Measurements from ENCODE around the gene RSU1.

GRCh38 chr10:16776896-16777295 lies 40.3 kb downstream of the RSU1 start:
- TF ChIP-seq POLR2AphosphoS5 (IDR thresholded peaks at IDR 0.05; ENCODE audit: insufficient read depth, low read depth, low read length) (no peak), GATA2 (IDR thresholded peaks at IDR 0.05; ENCODE audit: insufficient read depth, insufficient read length, low read depth, low read length) (no peak), POLR2A (IDR thresholded peaks at IDR 0.05; ENCODE audit: low read depth, low read length) (no peak), EZH2 (IDR thresholded peaks at IDR 0.05; ENCODE audit: borderline replicate concordance, low read depth, low read length, severe bottlenecking) (no peak), FOS (IDR thresholded peaks at IDR 0.05; ENCODE audit: borderline replicate concordance, insufficient read depth, low read length) (peak; percentile 36), MAX (IDR thresholded peaks at IDR 0.05; ENCODE audit: insufficient read depth, insufficient read length) (no peak), JUN (IDR thresholded peaks at IDR 0.05; ENCODE audit: borderline replicate concordance, insufficient read depth, insufficient read length, low read depth) (no peak), MYC (IDR thresholded peaks at IDR 0.05; ENCODE audit: low read depth, low read length) (no peak)
- TF ChIP-seq, protein P1, sequence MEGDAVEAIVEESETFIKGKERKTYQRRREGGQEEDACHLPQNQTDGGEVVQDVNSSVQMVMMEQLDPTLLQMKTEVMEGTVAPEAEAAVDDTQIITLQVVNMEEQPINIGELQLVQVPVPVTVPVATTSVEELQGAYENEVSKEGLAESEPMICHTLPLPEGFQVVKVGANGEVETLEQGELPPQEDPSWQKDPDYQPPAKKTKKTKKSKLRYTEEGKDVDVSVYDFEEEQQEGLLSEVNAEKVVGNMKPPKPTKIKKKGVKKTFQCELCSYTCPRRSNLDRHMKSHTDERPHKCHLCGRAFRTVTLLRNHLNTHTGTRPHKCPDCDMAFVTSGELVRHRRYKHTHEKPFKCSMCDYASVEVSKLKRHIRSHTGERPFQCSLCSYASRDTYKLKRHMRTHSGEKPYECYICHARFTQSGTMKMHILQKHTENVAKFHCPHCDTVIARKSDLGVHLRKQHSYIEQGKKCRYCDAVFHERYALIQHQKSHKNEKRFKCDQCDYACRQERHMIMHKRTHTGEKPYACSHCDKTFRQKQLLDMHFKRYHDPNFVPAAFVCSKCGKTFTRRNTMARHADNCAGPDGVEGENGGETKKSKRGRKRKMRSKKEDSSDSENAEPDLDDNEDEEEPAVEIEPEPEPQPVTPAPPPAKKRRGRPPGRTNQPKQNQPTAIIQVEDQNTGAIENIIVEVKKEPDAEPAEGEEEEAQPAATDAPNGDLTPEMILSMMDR (IDR thresholded peaks at IDR 0.05; ENCODE audit: extremely low read depth in 1 of 2, insufficient read depth in 1 of 2, low read depth in 1 of 2, low read length in 2 of 2), result no peak
